SK-N-SH treated with all-trans-retinoic acid at 6 μM for 48 hours (cell line): ENCODE data around the gene FOXL3.

ENCODE experiments used
- ESRRG ChIP-seq: fragments of 250-450 bp; sonication (Bioruptor Pico); IDR thresholded peaks from 2 replicates; pipeline ENCODE4 v1.6.1; 2021; ENCODE audit warnings: mild to moderate bottlenecking
- ISL1 ChIP-seq: fragments of 250-450 bp; sonication (Bioruptor Pico); IDR thresholded peaks from 2 replicates; pipeline ENCODE4 v2.1.2; 2022; ENCODE audit warnings: mild to moderate bottlenecking, moderate library complexity
- ZC3H10 ChIP-seq: fragments of 250-450 bp; sonication (Bioruptor Pico); IDR thresholded peaks from 2 replicates; pipeline ENCODE4 v1.5.1; 2021; ENCODE audit warnings: mild to moderate bottlenecking, moderate library complexity
- ZNF565 ChIP-seq: fragments of 450-650 bp; formaldehyde crosslinking; conservative IDR thresholded peaks from 2 replicates; pipeline ENCODE4 v1.5.0; 2020; ENCODE audit warnings: low read depth, mild to moderate bottlenecking, moderate library complexity
- ZNF70 ChIP-seq: fragments of 450-650 bp; formaldehyde crosslinking; IDR thresholded peaks from 2 replicates; pipeline ENCODE4 v1.5.0; 2020; ENCODE audit warnings: mild to moderate bottlenecking, moderate library complexity
- TF ChIP-seq, protein P1 (sequence below): fragments of 250-450 bp; sonication (Bioruptor Pico); IDR thresholded peaks from 2 replicates; pipeline ENCODE4 v1.5.1; 2021; ENCODE audit warnings: mild to moderate bottlenecking, moderate library complexity
- TF ChIP-seq, protein P2 (sequence below): fragments of 250-450 bp; sonication (Bioruptor Pico); IDR thresholded peaks from 2 replicates; pipeline ENCODE4 v1.8.0; 2020; ENCODE audit warnings: mild to moderate bottlenecking, moderate library complexity, borderline replicate concordance
- TF ChIP-seq, protein P3 (sequence below): fragments of 250-450 bp; sonication (Bioruptor Pico); IDR thresholded peaks from 2 replicates; pipeline ENCODE4 v1.8.0; 2021; ENCODE audit warnings: low read depth, mild to moderate bottlenecking, moderate library complexity, borderline replicate concordance

DNA sequence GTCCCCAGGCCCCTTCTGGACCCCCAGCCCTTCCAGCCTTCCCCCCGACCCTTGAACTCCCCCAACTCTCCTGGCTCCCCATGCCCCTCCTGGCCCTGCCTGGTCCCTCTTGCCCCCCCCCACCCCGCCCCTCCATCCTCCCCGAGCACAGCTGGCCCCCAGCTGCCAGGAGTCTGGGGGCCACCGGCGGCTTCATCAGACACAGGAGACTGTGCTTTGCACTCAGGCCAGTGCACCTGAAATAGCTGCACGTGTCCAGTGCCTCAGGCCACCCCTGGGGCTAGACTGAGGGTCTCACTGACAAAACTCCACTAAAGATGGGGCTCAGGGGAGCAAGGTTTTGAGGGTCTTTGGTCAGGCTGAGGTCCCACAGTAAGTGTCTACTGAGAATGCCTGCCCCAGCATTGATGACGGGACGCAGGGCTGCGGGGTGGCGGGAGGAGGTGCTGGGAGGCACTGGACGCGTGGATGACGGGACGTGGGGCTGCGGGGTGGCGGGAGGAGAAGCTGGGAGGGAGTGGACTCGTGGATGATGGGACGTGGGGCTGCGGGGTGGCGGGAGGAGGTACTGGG lies 6.5 kb downstream of the FOXL3 start:
- TF ChIP-seq, protein P1, sequence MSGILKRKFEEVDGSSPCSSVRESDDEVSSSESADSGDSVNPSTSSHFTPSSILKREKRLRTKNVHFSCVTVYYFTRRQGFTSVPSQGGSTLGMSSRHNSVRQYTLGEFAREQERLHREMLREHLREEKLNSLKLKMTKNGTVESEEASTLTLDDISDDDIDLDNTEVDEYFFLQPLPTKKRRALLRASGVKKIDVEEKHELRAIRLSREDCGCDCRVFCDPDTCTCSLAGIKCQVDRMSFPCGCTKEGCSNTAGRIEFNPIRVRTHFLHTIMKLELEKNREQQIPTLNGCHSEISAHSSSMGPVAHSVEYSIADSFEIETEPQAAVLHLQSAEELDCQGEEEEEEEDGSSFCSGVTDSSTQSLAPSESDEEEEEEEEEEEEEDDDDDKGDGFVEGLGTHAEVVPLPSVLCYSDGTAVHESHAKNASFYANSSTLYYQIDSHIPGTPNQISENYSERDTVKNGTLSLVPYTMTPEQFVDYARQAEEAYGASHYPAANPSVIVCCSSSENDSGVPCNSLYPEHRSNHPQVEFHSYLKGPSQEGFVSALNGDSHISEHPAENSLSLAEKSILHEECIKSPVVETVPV (CRISPR knock-in tag): no peak
- TF ChIP-seq, protein P2, sequence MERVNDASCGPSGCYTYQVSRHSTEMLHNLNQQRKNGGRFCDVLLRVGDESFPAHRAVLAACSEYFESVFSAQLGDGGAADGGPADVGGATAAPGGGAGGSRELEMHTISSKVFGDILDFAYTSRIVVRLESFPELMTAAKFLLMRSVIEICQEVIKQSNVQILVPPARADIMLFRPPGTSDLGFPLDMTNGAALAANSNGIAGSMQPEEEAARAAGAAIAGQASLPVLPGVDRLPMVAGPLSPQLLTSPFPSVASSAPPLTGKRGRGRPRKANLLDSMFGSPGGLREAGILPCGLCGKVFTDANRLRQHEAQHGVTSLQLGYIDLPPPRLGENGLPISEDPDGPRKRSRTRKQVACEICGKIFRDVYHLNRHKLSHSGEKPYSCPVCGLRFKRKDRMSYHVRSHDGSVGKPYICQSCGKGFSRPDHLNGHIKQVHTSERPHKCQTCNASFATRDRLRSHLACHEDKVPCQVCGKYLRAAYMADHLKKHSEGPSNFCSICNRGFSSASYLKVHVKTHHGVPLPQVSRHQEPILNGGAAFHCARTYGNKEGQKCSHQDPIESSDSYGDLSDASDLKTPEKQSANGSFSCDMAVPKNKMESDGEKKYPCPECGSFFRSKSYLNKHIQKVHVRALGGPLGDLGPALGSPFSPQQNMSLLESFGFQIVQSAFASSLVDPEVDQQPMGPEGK: no peak
- TF ChIP-seq, protein P3, sequence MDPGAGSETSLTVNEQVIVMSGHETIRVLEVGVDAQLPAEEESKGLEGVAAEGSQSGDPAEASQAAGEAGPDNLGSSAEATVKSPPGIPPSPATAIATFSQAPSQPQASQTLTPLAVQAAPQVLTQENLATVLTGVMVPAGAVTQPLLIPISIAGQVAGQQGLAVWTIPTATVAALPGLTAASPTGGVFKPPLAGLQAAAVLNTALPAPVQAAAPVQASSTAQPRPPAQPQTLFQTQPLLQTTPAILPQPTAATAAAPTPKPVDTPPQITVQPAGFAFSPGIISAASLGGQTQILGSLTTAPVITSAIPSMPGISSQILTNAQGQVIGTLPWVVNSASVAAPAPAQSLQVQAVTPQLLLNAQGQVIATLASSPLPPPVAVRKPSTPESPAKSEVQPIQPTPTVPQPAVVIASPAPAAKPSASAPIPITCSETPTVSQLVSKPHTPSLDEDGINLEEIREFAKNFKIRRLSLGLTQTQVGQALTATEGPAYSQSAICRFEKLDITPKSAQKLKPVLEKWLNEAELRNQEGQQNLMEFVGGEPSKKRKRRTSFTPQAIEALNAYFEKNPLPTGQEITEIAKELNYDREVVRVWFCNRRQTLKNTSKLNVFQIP (CRISPR knock-in tag): no peak
- TF ChIP-seq ZNF565 (CRISPR knock-in tag) (no peak), ZC3H10 (no peak), ESRRG (no peak), ISL1 (CRISPR knock-in tag) (no peak), ZNF70 (CRISPR knock-in tag) (no peak)
